BJ (cell line): ENCODE results near the gene TNRC18. TPM values are rescaled to one million over a fixed set of nuclear protein-coding genes. Genes with fewer than 3 reads are reported as not detected.
"Not testable (repeated sequence)": the region's sequence is repeated elsewhere in the genome, so short reads cannot be mapped to it uniquely, and the experiment has no call there.

Experiments
- CTCF ChIA-PET: fragments of 350-600 bp; formaldehyde crosslinking; extraction: SDS; loops from one replicate; lab custom pipeline; 2021; ENCODE audit warnings: antibody characterized with exemption, inconsistent platforms; lab: Yijun Ruan, JAX
- POLR2A ChIA-PET: fragments of 300-600 bp; sonication (Branson Sonifier 250); formaldehyde crosslinking; extraction: SDS; loops from one replicate; lab custom pipeline; 2021; ENCODE audit warnings: antibody characterized with exemption; lab: Charles Lee
- DNase-seq: peaks from one replicate; pipeline ENCODE4 v3.0.0-alpha.2; 2011; ENCODE audit warnings: low read depth
- H3K27me3 ChIP-seq: 2 replicates; pipeline ENCODE4 v1.6.0; 2011; ENCODE audit warnings: low read length; ENCODE audit not compliant: control insufficient read depth, insufficient read depth
- H3K36me3 ChIP-seq: 2 replicates; pipeline ENCODE4 v1.5.1; 2011; ENCODE audit warnings: low read length; ENCODE audit not compliant: control insufficient read depth, insufficient read depth
- H3K4me3 ChIP-seq: 2 replicates; pipeline ENCODE4 v1.5.1; 2011; ENCODE audit warnings: low read depth, mild to moderate bottlenecking, control low read depth, low read length
- polyA plus RNA-seq: library from polyadenylated mRNA; depleted of rRNA; stranded (reverse); fragments of >200 nt; gene quantifications from 2 replicates; pipeline ENCODE4 v1.2.3, GENCODE V29; 2011
- TF ChIP-seq, protein P1 (sequence below): IDR thresholded peaks from 2 replicates; pipeline ENCODE4 v1.5.1; 2011; ENCODE audit warnings: low read depth, mild to moderate bottlenecking, control low read depth, inconsistent platforms, low read length, moderate library complexity; ENCODE audit not compliant: insufficient read depth

Gene TNRC18
- polyA plus RNA-seq, 1 experiment = 20.1 TPM

DNA sequence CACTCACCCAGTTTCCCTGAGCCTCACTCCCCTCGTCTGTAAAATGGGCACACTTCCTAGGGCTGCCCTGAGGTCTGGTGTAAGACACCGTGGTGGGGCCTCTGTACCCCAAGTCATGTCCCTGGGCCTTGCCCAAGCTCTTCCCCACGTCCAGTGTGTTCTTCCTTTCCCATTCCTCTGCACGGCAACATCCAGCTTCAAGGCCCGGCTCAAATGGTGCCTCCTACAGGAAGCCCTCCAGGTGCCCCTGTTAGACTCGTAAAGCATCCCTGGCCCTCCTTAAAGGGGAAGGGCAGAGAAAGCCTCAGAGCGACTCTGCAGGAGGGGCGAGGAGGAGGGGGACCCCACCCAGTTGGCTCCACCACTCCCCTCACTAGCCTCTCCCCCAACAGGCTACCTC lies 132.3 kb downstream of the TNRC18 start:
- H3K36me3 ChIP-seq = no peaks in the 10 kb centered on the region; the same call in 1 of the 2 replicates
- no peaks in the 10 kb centered on the region for H3K27me3 ChIP-seq
- no peak overlapping the region for H3K4me3 ChIP-seq
- DNase-seq = no peak
- TF ChIP-seq, protein P1, sequence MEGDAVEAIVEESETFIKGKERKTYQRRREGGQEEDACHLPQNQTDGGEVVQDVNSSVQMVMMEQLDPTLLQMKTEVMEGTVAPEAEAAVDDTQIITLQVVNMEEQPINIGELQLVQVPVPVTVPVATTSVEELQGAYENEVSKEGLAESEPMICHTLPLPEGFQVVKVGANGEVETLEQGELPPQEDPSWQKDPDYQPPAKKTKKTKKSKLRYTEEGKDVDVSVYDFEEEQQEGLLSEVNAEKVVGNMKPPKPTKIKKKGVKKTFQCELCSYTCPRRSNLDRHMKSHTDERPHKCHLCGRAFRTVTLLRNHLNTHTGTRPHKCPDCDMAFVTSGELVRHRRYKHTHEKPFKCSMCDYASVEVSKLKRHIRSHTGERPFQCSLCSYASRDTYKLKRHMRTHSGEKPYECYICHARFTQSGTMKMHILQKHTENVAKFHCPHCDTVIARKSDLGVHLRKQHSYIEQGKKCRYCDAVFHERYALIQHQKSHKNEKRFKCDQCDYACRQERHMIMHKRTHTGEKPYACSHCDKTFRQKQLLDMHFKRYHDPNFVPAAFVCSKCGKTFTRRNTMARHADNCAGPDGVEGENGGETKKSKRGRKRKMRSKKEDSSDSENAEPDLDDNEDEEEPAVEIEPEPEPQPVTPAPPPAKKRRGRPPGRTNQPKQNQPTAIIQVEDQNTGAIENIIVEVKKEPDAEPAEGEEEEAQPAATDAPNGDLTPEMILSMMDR = no peak
- CTCF ChIA-PET = no interaction called here
- POLR2A ChIA-PET = no interaction called here

DNA sequence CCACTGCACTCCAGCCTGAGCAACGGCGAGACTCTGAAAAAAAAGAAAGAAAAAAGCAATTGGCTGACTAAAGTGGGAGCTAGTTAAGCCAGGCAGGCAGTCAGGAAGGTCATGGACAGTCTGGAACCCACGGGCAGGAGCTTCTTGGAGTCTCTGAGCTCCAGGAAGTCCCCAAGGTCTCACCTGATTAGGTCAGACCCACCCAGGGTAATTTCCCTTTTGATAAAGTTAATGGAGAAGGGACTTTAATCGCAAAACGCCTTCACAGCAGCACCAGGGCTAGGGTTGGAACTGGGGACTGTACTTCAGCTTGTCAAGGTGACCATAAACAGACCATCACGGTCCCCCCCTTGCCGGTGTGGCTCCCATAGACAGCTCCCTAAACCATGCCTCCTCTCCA lies 134.3 kb downstream of the TNRC18 start:
- no peak for DNase-seq
- H3K36me3 ChIP-seq = no peaks in the 10 kb centered on the region
- CTCF ChIA-PET = interaction anchor here (0.7 to 1.7 kb wide), 3 partner anchors 49 to 205 kb away, joined by 3 to 5 read pairs (median 3); no protein-coding TSS in a partner anchor
- TF ChIP-seq, protein P1 = no peak
- no peaks in the 10 kb centered on the region for H3K27me3 ChIP-seq
- H3K4me3 ChIP-seq = no peak overlapping the region
- POLR2A ChIA-PET = no interaction called here

DNA sequence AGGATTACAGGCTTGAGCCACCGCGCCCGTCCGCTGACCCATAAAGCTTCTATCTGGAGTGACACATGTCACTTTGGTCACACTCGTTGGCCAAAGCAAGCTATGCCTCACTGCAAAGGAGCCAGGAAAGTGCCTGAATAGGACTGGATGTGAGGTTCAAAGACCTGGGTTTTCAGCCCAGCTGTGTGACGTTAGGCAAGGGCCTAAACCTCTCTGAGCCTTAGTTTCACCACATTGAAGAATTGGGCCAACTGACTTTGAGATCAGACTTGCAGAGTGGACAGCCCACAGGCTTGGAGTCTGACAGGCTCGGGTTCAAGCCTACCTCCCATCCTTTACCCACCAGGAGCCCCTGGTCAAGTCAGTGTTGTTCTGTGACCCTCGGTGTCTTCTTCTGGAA lies 135.1 kb downstream of the TNRC18 start:
- H3K4me3 ChIP-seq, POLR2A ChIA-PET, H3K36me3 ChIP-seq, DNase-seq, H3K27me3 ChIP-seq: not testable (repeated sequence)
- CTCF ChIA-PET = interaction anchor here (1.0 to 1.7 kb wide), 2 partner anchors 48 to 206 kb away, joined by 3 to 5 read pairs; no protein-coding TSS in a partner anchor

DNA sequence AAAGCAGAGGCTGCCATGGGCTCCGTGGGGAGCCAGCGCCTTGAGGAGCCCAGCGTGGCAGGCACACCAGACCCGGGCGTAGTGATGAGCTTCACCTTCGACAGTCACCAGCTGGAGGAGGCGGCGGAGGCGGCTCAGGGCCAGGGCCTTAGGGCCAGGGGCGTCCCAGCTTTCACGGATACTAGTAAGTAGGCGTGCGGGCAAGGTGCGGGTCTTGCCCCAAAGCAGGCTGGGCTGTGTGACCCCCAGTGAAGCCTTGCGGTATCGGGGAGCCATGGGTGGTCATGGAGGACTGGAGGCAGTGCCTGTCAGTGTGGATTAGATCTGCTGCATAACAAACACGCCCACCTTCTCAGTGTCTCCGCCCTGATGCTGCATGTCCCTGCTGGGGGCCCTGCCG lies 135.8 kb downstream of the TNRC18 start:
- POLR2A ChIA-PET = interaction anchor here (0.5 kb wide), 1 partner anchor 154 kb away, joined by 3 read pairs; no protein-coding TSS in a partner anchor
- TF ChIP-seq, protein P1 = no peak
- Histone ChIP-seq H3K4me3 (no peak overlapping the region), H3K27me3 (no peaks in the 10 kb centered on the region), H3K36me3 (no peaks in the 10 kb centered on the region)
- CTCF ChIA-PET = no interaction called here
- DNase-seq = no peak

DNA sequence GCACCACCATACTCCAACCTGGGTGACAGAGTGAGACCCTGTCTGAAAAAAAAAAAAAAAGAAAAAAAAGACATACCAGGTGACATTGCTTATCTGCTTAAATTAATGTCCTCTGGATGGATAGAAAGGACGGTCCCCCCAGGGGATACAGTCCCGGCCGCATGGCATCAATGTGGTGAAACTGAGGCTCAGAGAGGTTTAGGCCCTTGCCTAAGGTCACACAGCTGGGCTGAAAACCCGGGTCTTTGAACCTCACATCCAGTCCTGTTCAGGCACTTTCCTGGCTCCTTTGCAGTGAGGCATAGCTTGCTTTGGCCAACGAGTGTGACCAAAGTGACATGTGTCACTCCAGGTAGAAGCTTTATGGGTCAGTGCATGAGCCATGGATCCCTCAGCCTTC lies 136.3 kb downstream of the TNRC18 start:
- CTCF ChIA-PET, H3K36me3 ChIP-seq, POLR2A ChIA-PET, H3K4me3 ChIP-seq, DNase-seq, H3K27me3 ChIP-seq: not testable (repeated sequence)

DNA sequence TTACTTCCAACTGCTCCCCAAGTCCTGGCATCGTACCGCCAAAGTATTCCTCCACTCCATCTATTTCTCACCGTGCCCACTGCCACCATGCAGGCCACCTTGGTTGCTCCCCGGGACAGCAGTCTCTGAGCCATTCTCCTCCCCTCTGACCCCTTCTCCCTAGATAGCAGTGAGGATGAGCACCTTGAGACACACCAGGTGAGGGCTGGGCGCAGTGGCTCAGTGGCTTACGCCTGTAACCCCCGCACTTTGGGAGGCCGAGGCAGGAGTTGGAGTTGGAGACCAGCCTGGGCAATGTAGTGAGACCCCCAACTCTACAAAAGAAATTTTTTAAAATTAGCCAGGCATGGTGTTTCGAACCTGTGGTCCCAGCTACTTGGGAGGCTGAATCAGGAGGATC lies 136.7 kb downstream of the TNRC18 start:
- H3K36me3 ChIP-seq = no peaks in the 10 kb centered on the region
- no peak for DNase-seq
- H3K27me3 ChIP-seq = no peaks in the 10 kb centered on the region
- TF ChIP-seq, protein P1 = no peak
- ChIA-PET CTCF (no interaction called here), POLR2A (no interaction called here)
- H3K4me3 ChIP-seq = no peak overlapping the region
